DOHH2 (cell line): Measurements from ENCODE around the gene HK2.

Source experiments
- H3F3A ChIP-seq: fragments of 200-600 bp; sonication (generic), shearing (Covaris generic); 2 replicates; pipeline ENCODE4 v1.6.0; 2016; ENCODE audit warnings: antibody characterized with exemption, mild to moderate bottlenecking; ENCODE audit not compliant: control insufficient read depth, insufficient read depth
- H3K27ac ChIP-seq: fragments of 200-600 bp; sonication (generic); 2 replicates; pipeline ENCODE4 v1.5.1; 2014; ENCODE audit warnings: low read depth, mild to moderate bottlenecking, low read length, moderate library complexity
- H3K27me3 ChIP-seq: fragments of 200-600 bp; sonication (generic); 2 replicates; pipeline ENCODE4 v1.6.1; 2014; ENCODE audit warnings: mild to moderate bottlenecking, low read length, mixed read lengths; ENCODE audit not compliant: control insufficient read depth
- H3K36me3 ChIP-seq: fragments of 200-600 bp; sonication (generic); 2 replicates; pipeline ENCODE4 v1.6.1; 2014; ENCODE audit warnings: mild to moderate bottlenecking, low read length, moderate library complexity, mixed read lengths; ENCODE audit not compliant: control insufficient read depth
- H3K4me1 ChIP-seq: fragments of 200-600 bp; sonication (generic); 2 replicates; pipeline ENCODE4 v1.6.1; 2014; ENCODE audit warnings: mild to moderate bottlenecking, low read length, mixed read lengths; ENCODE audit not compliant: control insufficient read depth
- H3K4me2 ChIP-seq: fragments of 200-600 bp; sonication (generic); 2 replicates; pipeline ENCODE4 v1.6.0; 2014; ENCODE audit warnings: mild to moderate bottlenecking, low read length, moderate library complexity
- H3K4me3 ChIP-seq: fragments of 200-600 bp; sonication (generic); 2 replicates; pipeline ENCODE4 v1.5.1; 2014; ENCODE audit warnings: mild to moderate bottlenecking, low read length, mixed read lengths
- H3K79me2 ChIP-seq: fragments of 200-600 bp; sonication (generic); 2 replicates; pipeline ENCODE4 v1.6.1; 2014; ENCODE audit warnings: mild to moderate bottlenecking, low read length, mixed read lengths; ENCODE audit not compliant: control insufficient read depth
- H3K9me2 ChIP-seq: fragments of 200-600 bp; sonication (generic); replicated peaks from 2 replicates; pipeline ENCODE4 v1.6.1; 2014; ENCODE audit warnings: mild to moderate bottlenecking, low read length, mixed read lengths; ENCODE audit not compliant: control insufficient read depth
- H3K9me3 ChIP-seq: fragments of 200-600 bp; sonication (generic); 2 replicates; pipeline ENCODE4 v1.6.1; 2014; ENCODE audit warnings: antibody characterized with exemption, low read length, mixed read lengths; ENCODE audit not compliant: control insufficient read depth, insufficient read depth
- H4K20me1 ChIP-seq: fragments of 200-600 bp; sonication (generic); 2 replicates; pipeline ENCODE4 v1.6.0; 2014; ENCODE audit warnings: low read depth, mild to moderate bottlenecking, antibody characterized with exemption, low read length, moderate library complexity; ENCODE audit not compliant: control insufficient read depth, insufficient read depth
- EZH2phosphoT487 ChIP-seq: fragments of 200-600 bp; sonication (generic); IDR thresholded peaks from 2 replicates; pipeline ENCODE4 v1.6.1; 2017; ENCODE audit warnings: borderline replicate concordance, mild to moderate bottlenecking, antibody characterized with exemption, low read length, moderate library complexity, mixed read lengths
- TF ChIP-seq, protein P1 (sequence below): fragments of 200-600 bp; sonication (generic); IDR thresholded peaks from one replicate; pipeline ENCODE4 v1.5.1; 2014; ENCODE audit warnings: antibody characterized with exemption, mild to moderate bottlenecking, low read depth, low read length; ENCODE audit not compliant: poor library complexity, severe bottlenecking

HK2 gene

DNA sequence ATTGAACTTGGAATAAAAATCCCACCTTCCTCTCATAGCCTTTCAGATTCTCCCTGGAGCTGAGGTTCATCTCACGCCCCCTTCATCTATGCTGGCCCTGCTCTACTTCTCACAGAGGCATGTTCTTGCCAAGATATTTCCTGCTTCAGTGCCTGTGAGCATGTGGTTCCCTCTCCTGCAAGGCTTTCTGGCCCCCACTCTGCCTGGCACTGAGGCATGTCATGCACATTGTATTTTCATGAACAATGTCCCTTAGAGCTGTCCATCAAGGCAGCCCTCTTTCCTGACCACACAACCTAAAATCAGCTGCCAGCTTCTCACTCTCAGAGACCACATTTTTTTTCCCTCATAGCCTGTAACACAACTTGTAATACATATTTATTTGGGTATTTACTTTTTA, 18.0 kb upstream of the HK2 start:
- Histone ChIP-seq H3K4me2 (no peak overlapping the region), H3K27ac (no peak overlapping the region), H3K9me2 (no peaks in the 10 kb centered on the region), H3F3A (no peaks in the 10 kb centered on the region), H3K9me3 (no peaks in the 10 kb centered on the region), H4K20me1 (no peaks in the 10 kb centered on the region), H3K4me1 (peaks cover 6% of the 10 kb centered on the region), H3K79me2 (no peaks in the 10 kb centered on the region), H3K36me3 (no peaks in the 10 kb centered on the region), H3K4me3 (no peak overlapping the region), H3K27me3 (peaks cover 17% of the 10 kb centered on the region)
- TF ChIP-seq, protein P1, sequence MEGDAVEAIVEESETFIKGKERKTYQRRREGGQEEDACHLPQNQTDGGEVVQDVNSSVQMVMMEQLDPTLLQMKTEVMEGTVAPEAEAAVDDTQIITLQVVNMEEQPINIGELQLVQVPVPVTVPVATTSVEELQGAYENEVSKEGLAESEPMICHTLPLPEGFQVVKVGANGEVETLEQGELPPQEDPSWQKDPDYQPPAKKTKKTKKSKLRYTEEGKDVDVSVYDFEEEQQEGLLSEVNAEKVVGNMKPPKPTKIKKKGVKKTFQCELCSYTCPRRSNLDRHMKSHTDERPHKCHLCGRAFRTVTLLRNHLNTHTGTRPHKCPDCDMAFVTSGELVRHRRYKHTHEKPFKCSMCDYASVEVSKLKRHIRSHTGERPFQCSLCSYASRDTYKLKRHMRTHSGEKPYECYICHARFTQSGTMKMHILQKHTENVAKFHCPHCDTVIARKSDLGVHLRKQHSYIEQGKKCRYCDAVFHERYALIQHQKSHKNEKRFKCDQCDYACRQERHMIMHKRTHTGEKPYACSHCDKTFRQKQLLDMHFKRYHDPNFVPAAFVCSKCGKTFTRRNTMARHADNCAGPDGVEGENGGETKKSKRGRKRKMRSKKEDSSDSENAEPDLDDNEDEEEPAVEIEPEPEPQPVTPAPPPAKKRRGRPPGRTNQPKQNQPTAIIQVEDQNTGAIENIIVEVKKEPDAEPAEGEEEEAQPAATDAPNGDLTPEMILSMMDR: no peak
- no peak for TF ChIP-seq EZH2phosphoT487

- peaks cover 6% of the 10 kb centered on the region for H3K4me1 ChIP-seq
- H3K9me2 ChIP-seq: no peaks in the 10 kb centered on the region
- no peak overlapping the region for H3K4me3 ChIP-seq
- H3K4me2 ChIP-seq: no peak overlapping the region
- TF ChIP-seq EZH2phosphoT487: no peak
- TF ChIP-seq, protein P1: no peak
- no peaks in the 10 kb centered on the region for H3K36me3 ChIP-seq
- H3K27me3 ChIP-seq: peaks cover 13% of the 10 kb centered on the region
- no peak overlapping the region for H3K27ac ChIP-seq
- no peaks in the 10 kb centered on the region for H4K20me1 ChIP-seq
- H3K79me2 ChIP-seq: no peaks in the 10 kb centered on the region
- no peaks in the 10 kb centered on the region for H3K9me3 ChIP-seq
- H3F3A ChIP-seq: no peaks in the 10 kb centered on the region
Observed at GRCh38 chr2:74816540-74817303, 17.2 kb upstream of the HK2 start.

DNA sequence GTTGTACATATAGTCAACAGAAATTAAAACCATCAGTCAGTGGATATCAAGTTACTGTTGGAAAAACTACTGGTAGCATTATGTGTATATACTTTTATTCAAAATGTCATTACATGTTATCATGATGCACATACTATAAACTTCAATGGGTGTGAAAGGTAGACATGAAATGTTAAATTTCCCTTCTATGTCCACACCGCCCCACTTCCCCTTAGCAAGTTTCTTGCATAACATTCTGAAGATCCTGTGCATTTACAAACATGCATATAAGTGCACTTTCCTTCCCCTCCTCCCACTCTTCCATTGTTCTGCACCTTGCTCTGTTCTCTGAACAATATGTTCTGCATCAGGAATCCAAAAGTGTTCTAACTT, 16.6 kb upstream of the HK2 start:
- Histone ChIP-seq H3K4me3 (no peak overlapping the region), H4K20me1 (no peaks in the 10 kb centered on the region), H3F3A (no peaks in the 10 kb centered on the region), H3K9me3 (no peaks in the 10 kb centered on the region), H3K27me3 (peaks cover 10% of the 10 kb centered on the region), H3K27ac (no peak overlapping the region), H3K4me2 (no peak overlapping the region), H3K79me2 (no peaks in the 10 kb centered on the region), H3K36me3 (no peaks in the 10 kb centered on the region), H3K9me2 (no peaks in the 10 kb centered on the region), H3K4me1 (peaks cover 6% of the 10 kb centered on the region)
- TF ChIP-seq, protein P1: no peak
- no peak for TF ChIP-seq EZH2phosphoT487
